IPS-NIHi11 (cell line): ENCODE results near the gene ATP5F1E.
"Not testable (repeated sequence)": the region's sequence is repeated elsewhere in the genome, so short reads cannot be mapped to it uniquely, and the experiment has no call there.

Experiments used
- DNase-seq: peaks from one replicate; pipeline ENCODE4 v3.0.0; 2012; ENCODE audit warnings: mixed read lengths, low spot score

ATP5F1E gene

GRCh38 chr20:59019217-59019616, 12.9 kb downstream of the ATP5F1E start, which contains the start of gene TUBB1:
TUBB1 (plus strand) TSS chr20:59019429; CDS start chr20:59019523, 94 bp downstream.
- no peak for DNase-seq

DNA sequence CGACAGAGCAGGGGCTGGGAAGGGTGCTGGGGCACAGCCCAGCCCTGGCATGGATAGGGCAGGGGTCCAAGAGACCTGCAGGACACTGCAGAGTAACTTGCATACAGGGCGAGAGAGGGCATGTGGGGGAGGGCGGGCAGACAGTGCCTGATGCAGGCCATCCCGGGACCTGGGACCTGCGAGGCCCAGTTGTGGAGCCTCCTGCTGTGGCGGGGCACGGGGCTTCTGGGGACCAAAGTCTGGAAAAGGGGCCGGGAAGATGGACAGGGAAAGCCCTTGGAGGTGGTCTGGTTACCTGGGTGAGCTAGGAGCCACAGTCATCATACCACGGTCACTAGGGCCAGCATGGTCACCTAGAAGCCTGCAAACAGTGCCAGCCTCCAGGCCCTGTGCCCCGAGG, 13.3 kb downstream of the ATP5F1E start:
- DNase-seq = no peak

DNA sequence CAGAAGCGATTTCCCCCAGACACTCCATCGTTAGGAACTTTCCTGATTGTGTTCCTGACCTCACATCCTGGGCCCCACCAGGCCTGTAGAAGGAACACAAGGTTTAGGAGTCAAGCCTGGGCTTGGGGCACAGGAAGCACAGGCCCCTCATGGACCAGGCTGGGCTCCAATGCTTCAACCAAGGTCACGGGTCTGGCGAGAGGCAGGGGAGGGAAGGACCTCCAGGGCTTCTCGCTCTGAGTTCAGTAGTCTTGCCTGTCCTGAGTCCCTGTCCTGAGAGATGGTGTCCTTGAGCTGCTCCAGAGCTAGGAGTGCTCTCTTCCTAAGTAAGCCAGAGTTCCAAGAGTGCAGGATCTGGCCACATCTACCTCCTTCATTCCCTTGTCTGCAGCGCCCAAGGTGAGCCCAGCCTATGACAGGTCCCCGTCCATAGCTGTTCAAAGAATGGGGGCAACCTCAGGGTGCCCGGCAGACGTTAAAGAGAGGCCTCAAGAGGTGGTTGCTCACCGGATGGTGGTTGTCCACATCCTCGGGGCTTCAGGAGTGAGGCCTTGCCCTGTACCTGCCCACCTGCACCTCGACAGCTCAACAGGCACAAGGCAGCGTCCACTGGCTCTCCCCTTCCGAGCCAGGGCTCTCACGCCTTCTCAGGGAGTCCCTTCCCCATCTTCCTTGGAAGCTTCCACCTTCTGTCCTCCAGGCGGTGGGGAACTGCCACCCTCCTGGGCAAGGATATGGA, 14.5 kb downstream of the ATP5F1E start:
- DNase-seq = no peak

- DNase-seq = no peak
These were observed 15.2 kb downstream of the ATP5F1E start for GRCh38 chr20:59016795-59017492.

GRCh38 chr20:59015812-59016711, 16.1 kb downstream of the ATP5F1E start:
- DNase-seq = no peak

GRCh38 chr20:59015411-59015810, 16.7 kb downstream of the ATP5F1E start:
- DNase-seq = no peak

DNA sequence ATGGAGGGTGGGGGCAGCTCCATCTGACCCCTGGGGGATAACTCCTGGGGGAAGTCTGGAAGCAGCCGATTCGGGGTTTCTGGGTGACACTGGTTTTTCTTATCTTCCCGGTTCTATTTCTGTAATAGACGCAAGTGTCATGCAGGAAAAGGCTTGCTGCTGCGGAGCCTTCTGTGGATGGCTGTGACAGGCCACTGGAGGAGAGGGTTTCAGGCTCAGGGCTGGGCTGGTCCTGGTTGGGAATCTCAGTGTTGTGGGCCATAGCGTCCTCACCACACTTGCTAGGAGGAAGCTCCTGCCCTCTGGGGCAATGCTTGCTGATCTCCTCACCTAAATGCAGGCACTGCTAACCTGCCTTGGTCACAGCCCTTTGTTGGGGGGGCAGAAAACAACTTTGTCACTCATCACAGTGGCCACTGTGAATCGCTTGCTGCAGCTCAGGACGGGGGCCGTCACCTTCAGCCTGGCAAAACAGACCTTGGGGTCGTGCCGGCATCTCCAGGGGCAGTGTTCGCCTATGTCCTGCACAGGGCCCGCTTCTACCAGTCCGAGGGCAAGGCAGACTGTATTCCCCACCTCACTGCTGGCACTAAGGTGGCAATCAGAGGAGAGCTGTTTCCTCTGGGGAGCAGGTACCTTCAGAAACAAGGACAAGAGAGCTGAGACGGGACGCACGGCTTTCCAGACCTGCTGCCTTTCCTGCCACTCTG, 17.3 kb downstream of the ATP5F1E start:
- no peak for DNase-seq

- no peak for DNase-seq
These were observed 18.1 kb downstream of the ATP5F1E start for GRCh38 chr20:59013959-59014608.

- no peak for DNase-seq
These were observed 18.8 kb downstream of the ATP5F1E start for GRCh38 chr20:59013031-59013951.

GRCh38 chr20:59011874-59012157, 20.3 kb downstream of the ATP5F1E start:
- not testable (repeated sequence) for DNase-seq

- DNase-seq = no peak
These were observed 20.9 kb downstream of the ATP5F1E start for GRCh38 chr20:59010995-59011873.

DNA sequence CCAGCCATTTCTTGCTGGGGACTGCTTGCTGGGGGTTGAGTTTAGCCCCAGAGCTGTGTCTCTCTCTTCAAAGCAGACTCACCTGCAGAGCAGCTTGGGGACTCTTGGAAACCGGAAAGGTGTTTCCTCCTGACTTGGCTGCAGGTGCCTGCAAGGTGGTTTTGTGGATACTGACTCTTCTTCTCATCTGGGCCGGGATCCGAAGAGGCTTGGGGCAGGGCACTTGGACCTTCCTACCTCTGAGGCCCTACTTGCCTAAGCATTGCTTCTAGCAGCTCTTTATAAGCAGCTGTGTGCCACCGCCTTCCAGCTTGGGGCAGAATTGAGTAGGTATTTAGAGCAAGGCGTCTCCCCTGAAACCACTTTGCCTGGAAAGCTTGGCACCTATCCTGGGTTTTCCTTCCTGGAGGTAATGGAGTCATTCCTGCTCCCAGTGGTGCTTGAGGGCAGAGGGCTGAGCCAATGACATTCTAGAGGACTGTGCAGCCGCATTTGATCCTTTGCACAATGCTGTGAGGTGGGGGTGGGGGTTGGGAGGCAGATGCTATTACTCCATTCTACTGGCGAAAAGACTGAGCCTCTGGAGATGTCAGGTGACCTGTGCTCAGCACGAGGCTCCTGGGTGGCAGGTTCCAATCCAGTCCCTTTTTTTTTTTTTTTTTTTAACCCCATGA, 21.7 kb downstream of the ATP5F1E start:
- DNase-seq = no peak

- no peak for DNase-seq
These were observed 23.3 kb downstream of the ATP5F1E start for GRCh38 chr20:59008715-59009336.

- no peak for DNase-seq
These were observed 24.2 kb downstream of the ATP5F1E start for GRCh38 chr20:59007665-59008511.

- peak; percentile 96 for DNase-seq
These were observed 25.1 kb downstream of the ATP5F1E start, which contains the start of gene CTSZ for GRCh38 chr20:59006864-59007664. CTSZ (minus strand) TSS chr20:59007254; CDS start chr20:59007128, 126 bp downstream.

DNA sequence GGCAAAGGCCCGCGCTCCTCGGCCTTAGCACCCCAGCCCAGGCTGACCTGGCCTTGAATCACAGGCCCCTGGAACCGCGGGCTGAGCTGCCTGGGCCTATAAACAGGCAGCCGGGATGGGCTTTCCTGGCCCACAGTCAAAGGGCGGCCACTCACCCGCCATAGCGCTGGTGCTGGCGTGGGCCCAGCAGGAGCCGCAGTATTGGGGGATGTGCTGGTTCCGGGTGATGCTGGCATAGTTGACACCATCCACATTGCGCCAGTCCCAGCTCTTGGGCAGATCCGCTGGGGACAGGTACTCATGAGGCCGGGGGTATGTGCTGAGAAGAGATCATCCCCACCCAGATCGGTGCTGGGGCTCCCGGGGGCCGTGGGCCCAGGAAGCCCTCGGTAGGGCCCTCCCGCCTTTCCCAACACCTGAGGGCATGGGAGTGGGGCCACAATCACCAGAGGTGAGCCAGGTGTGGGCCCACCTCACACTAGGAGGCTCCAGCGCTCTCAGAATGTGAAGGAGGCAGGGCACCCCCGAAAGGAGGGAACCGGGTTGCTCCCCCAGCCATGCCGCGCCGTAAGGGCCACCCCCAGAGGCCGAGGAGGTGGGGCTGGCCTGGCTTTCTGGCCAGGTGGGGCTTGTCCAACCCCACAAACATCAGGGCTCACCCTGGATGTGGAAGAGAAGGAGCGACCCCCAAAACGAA, 25.8 kb downstream of the ATP5F1E start:
- DNase-seq = no peak
